NCI-H460 (cell line): Measurements from ENCODE around the gene RFFL. TPM values are rescaled to one million over a fixed set of nuclear protein-coding genes. Genes with fewer than 3 reads are reported as not detected.

Source experiments
- DNase-seq: peaks from one replicate; pipeline ENCODE4 v3.0.0-alpha.2; 2016; ENCODE audit warnings: low read depth; ENCODE audit errors: extremely low read depth
- small RNA-seq, 2 experiments: library from RNA; depleted of rRNA; stranded (forward); fragments of <200 nt; gene quantifications; one replicate each; pipeline ENCODE3, GENCODE V24; 2014
- total RNA-seq: library from RNA; depleted of rRNA; stranded (reverse); fragments of >200 nt; shearing (Covaris generic); gene quantifications from 2 replicates; pipeline ENCODE4 v1.2.3, GENCODE V29; 2014; rRNA removed

RFFL gene
- total RNA-seq, 1 experiment from 2014 or later: 26.4 TPM

GRCh38 chr17:34980353-34980680 is 83.2 kb downstream of the RFFL start, which contains the start of gene LIG3:
Gene LIG3 (plus strand): TSS chr17:34980512. CDS start chr17:34983006, 2,494 bp downstream.
- DNase-seq: peak; percentile 92

- no peak for DNase-seq
Observed at GRCh38 chr17:34979650-34980352, 83.7 kb downstream of the RFFL start.

- DNase-seq: no peak
Observed at GRCh38 chr17:34979153-34979552, 84.4 kb downstream of the RFFL start.

GRCh38 chr17:34974794-34975785 is 88.4 kb downstream of the RFFL start:
- DNase-seq: no peak

GRCh38 chr17:34974179-34974578 is 89.3 kb downstream of the RFFL start:
- no peak for DNase-seq

GRCh38 chr17:34961093-34961911 is 102.2 kb downstream of the RFFL start, which contains the start of the genes CCT6B and ZNF830:
Gene CCT6B (minus strand): TSS chr17:34961460. CDS start chr17:34961393, 67 bp downstream.
Gene ZNF830 (plus strand): TSS chr17:34961540. CDS start chr17:34961567, 27 bp downstream.
- DNase-seq: peak; percentile 94

GRCh38 chr17:34958438-34958837 is 105.1 kb downstream of the RFFL start:
- DNase-seq: no peak

Small RNA genes lying within 50 kb of the gene (small RNA-seq; reads per million reads assigned to genes)
- 0 to 0.12 reads per million in 2 experiments for gene AC004223.1
- gene RNU6-840P: 0 reads per million in 2 experiments

Other genes with a start within 250 kb of the RFFL start
- gene CCT6B, start 102.2 kb downstream of the RFFL start, total RNA-seq: 0.52 and 0.94 TPM in 2 replicates
- gene ZNF830, start 102.2 kb downstream of the RFFL start, total RNA-seq: 15.6 and 20.2 TPM in 2 replicates
- 52.2 and 67.1 TPM in 2 replicates for gene LIG3, start 83.2 kb downstream of the RFFL start, total RNA-seq
- 9.9 and 10.6 TPM in 2 replicates for gene RAD51D, start 56.2 kb upstream of the RFFL start, total RNA-seq
- gene FNDC8, start 57.9 kb upstream of the RFFL start, total RNA-seq: not detected in 2 replicates
- gene NLE1, start 78.6 kb upstream of the RFFL start, total RNA-seq: 26.4 and 27.0 TPM in 2 replicates
- 0.02 TPM in 1 of 2 replicates, not detected in the other for gene UNC45B, start 84.1 kb upstream of the RFFL start, total RNA-seq
- not detected in 2 replicates for gene SLC35G3, start 130.7 kb upstream of the RFFL start, total RNA-seq
- 57.6 and 68.5 TPM in 2 replicates for gene SLFN5, start 179.4 kb upstream of the RFFL start, total RNA-seq